GM12872 (cell line): ENCODE measurements around the gene CHPF.

Source experiments
- TF ChIP-seq, protein P1 (sequence below): IDR thresholded peaks from 3 replicates; pipeline ENCODE4 v1.5.1; 2011; ENCODE audit warnings: low read depth, mild to moderate bottlenecking, low read length, moderate library complexity; ENCODE audit not compliant: insufficient read depth

CHPF gene

DNA sequence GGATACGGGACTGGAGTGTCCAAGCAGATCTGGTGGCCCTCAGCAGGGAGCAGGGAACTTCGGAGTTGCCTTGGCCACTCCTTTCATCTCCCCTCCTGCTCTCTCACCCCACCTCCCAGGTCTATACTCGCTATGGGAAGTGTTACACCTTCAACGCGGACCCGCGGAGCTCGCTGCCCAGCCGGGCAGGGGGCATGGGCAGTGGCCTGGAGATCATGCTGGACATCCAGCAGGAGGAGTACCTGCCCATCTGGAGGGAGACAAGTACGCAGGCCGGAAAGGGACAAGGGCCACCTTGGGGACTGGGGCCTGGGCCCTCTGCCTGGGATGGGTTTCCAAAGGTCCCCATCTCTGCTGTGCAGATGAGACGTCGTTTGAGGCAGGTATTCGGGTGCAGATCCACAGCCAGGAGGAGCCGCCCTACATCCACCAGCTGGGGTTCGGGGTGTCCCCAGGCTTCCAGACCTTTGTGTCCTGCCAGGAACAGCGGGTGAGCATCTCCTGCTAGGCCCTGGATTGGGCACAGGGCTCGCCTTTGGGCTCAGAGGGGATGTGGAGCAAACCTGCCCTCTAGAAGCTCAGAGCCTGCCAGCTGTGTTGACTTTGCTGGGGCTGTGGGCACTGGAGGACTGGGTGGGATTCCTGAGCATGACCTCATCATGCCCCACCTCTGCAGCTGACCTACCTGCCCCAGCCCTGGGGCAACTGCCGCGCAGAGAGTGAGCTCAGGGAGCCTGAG, 11.8 kb downstream of the CHPF start:
- TF ChIP-seq, protein P1, sequence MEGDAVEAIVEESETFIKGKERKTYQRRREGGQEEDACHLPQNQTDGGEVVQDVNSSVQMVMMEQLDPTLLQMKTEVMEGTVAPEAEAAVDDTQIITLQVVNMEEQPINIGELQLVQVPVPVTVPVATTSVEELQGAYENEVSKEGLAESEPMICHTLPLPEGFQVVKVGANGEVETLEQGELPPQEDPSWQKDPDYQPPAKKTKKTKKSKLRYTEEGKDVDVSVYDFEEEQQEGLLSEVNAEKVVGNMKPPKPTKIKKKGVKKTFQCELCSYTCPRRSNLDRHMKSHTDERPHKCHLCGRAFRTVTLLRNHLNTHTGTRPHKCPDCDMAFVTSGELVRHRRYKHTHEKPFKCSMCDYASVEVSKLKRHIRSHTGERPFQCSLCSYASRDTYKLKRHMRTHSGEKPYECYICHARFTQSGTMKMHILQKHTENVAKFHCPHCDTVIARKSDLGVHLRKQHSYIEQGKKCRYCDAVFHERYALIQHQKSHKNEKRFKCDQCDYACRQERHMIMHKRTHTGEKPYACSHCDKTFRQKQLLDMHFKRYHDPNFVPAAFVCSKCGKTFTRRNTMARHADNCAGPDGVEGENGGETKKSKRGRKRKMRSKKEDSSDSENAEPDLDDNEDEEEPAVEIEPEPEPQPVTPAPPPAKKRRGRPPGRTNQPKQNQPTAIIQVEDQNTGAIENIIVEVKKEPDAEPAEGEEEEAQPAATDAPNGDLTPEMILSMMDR, result no peak

DNA sequence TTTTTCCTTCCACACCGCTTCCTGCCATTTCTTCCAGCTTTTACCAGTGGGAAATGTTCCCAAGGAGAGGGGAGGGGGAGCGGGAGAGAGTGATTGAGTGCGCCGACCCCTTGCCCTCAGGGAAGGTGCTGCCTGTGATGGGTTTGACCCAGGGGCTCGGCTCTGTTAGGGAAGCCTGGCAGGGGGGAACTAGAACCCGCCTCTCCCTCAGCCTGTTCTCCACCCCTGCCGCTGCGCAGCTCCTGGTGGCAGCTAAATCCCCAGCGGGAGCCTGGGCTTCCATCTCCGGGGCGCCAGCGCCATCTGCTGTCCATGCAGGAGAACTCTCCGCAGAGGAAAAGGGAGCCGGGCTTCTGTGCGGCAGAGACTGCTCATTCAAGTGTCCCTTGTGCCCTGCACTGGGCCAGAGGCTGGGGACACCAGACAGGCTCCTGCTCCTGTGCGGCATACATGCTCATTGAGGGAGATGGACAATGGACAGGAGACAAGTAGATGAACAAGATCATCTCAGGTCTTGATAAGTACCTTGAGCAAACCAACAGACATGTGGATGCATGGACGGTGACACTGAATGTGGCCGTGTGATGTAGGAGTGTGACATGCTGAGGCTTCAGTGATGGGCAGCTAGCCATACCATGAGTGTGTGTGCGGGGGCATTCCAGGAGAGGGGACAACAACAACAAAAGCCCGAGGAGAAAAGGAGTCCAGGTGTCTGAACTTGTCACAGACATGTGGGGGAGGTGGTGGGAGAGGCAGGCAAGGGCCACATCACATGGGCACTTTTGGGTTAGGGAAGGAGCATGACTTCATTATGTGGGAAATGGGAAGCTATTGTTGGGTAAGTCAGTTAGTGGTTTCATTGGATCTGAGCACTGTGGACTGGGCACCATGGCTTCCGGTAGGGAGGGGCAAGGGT, 13.3 kb downstream of the CHPF start:
- TF ChIP-seq, protein P1, result peak; percentile 93

DNA sequence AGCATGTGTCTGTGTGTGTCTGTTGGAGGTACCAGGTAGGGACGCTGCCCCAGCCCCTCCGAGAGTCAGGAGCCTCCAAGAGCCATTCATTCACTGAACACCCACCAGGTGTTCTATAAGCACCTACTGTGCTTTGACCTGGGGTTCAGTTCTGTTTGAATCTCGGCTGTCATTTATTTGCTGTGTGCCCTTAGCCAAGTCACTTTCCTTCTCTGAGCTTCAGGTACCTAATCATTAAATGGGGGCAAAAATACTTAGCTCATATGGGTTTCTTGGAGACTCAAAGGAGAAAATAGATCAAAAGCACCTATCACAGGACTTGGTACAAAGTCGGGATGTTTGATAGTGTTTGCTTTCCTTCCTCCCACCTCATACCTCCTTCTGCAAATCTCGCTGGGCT, 16.1 kb downstream of the CHPF start:
- TF ChIP-seq, protein P1, result no peak

DNA sequence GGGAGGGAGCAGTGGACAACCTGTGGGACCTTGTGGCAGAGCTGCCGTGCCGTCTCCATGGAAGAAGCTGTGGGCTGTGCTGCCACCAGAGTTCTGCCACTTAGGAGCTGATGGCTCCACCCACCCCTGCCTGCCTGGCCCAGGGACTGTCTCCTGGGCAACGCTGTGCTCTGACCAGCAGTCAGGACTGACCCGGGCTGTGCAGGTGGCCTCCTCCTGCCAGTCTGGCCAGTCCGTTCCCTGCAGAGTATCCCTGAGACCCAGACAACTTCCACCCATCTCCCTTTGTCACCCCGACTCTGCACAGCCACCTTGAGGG, 16.6 kb downstream of the CHPF start:
- TF ChIP-seq, protein P1, result no peak

DNA sequence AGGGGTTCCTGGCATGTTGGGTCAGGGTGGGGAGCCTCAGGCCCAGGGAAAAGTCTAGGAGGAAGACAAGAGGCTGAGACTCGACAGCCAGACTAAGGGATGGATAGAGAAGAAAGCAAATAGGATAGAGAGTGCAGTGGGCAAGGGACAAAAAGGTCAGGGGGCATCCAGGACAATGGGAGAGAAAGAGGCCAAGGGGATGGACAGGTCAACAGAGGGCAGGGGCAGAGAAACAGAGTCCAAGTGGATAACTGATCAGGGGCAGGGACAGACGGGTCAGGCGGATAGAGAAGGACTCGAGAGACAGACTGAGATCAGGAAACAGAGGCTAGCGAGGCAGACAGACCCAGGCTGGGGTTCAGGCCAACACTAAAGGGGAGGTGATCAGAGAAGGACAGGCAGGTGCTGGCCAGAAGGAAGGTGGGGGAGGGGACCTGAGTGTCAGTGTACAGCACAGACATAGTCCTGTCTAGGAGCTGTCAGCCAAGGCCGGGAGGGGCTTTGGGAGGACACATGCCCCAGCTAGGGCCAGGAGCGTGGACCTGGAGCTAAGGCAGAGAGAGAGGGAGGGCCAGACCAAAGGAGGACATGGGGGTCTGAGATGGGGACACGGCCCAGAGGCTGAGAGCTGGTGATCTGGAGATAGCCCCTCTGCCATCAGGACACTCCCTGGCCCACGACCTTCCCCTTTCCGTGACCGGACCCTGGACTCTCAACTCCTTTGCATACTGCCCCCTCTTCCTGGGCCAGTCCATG, 17.1 kb downstream of the CHPF start:
- TF ChIP-seq, protein P1, result no peak

DNA sequence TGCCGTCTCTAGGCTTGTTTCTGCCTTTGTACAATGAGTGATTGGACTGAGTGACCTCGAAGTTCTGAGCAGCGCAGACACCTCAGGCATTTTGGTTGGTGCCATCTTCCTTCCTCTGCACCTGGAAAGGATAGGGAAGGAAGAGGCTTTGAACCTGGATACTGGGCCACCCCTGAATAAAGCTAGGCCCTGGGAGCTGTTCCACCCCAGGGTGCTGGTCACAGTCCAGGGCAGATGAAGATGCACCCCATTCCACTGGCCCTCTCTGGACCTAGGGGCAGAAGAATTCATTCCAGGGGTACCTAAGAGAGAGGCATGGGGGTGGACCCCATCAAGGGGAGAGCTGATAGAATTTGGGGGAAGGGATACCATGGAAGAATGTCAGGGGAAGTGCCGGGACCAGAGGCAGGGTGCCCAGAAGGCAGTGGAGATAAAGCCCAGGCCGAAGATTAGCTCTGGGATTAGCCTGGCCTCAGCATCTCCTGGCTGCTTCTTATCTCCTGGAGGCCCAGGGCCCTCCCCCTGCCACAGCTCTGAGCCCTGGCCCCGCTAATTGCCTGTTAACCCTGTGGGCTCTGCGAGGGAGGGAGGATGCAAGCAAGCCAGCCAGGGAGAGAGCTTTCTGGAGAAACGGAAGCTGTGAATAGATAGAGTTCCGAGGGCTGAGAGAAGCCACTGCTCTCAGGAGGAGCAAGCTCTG, 17.9 kb downstream of the CHPF start:
- TF ChIP-seq, protein P1, result no peak
